Testis (tissue), 3 donors: ENCODE measurements around the gene NTM. TPM values are rescaled to one million over a fixed set of nuclear protein-coding genes. Genes with fewer than 3 reads are reported as not detected.

Experiments
- DNase-seq: peaks from one replicate; pipeline ENCODE4 v3.0.0-alpha.2; 2019
- H3K27ac ChIP-seq, 2 donors: fragments of 200-600 bp; sonication (generic); one replicate each; pipeline ENCODE4 v1.5.1; 2019
- H3K27me3 ChIP-seq: fragments of 200-600 bp; sonication (generic); one replicate; pipeline ENCODE4 v1.5.1; 2019
- H3K36me3 ChIP-seq: fragments of 200-600 bp; sonication (generic); one replicate; pipeline ENCODE4 v1.5.1; 2017; ENCODE audit warnings: low read depth; ENCODE audit errors: missing control alignments
- H3K4me1 ChIP-seq: fragments of 200-600 bp; sonication (generic); one replicate; pipeline ENCODE4 v1.5.1; 2019
- H3K4me3 ChIP-seq, 2 donors: fragments of 200-600 bp; sonication (generic); one replicate each; pipeline ENCODE4 v1.5.1; 2017 to 2019
- H3K9me3 ChIP-seq: fragments of 200-600 bp; sonication (generic); one replicate; pipeline ENCODE4 v1.5.1; 2017
- POLR2A ChIP-seq: fragments of 450-650 bp; IDR thresholded peaks from one replicate; pipeline ENCODE4 v1.6.1; 2017; ENCODE audit warnings: antibody characterized with exemption, mild to moderate bottlenecking, moderate library complexity
- WGBS, 2 donors: methylation state at CpG; one replicate each; pipeline ENCODE4 v1.1.5; 2018; 5-methylcytosine and 5-hydroxymethylcytosine counted together
- intact Hi-C: fragments of 100-400 bp; cut with DNase I; formaldehyde crosslinking; loops from one replicate; pipeline ENCODE4 v1.15.1; 2023; ENCODE audit warnings: low total_unique reads
- polyA plus RNA-seq: library from polyadenylated mRNA; stranded (reverse); fragments of 350-450 nt; fragmentation: Illumina TruSeq; extraction: RNeasy Lipid Tissue Mini Kit (QIAGEN cat#74804); gene quantifications from one replicate; pipeline ENCODE4 v1.2.3, GENCODE V29; 2014; ENCODE audit warnings: low read depth, low replicate concordance; ENCODE audit not compliant: insufficient read depth
- total RNA-seq, 2 donors: library from RNA; depleted of rRNA; stranded (reverse); fragments of >200 nt; gene quantifications; one replicate each; pipeline ENCODE4 v1.2.3, GENCODE V29; 2016
- TF ChIP-seq, protein P1 (sequence below), 3 experiments: fragments of 450-650 bp in 2 of 3; fragments of 200-600 bp in 1 of 3; sonication (generic) in 1 of 3; IDR thresholded peaks; one replicate each; pipeline ENCODE4 v1.5.1; 2016 to 2019; ENCODE audit warnings: antibody characterized with exemption in 3 of 3, mild to moderate bottlenecking in 2 of 3, moderate library complexity in 1 of 3

NTM gene
- total and polyA plus RNA-seq, 3 donors from 2014 or later: 1.7 to 4.5 (median 1.8) TPM

GRCh38 chr11:131349368-131350086 is 20.9 kb upstream of the NTM start:
- intact Hi-C loops: no loop called here
- no peak for TF ChIP-seq POLR2A
- TF ChIP-seq, protein P1, sequence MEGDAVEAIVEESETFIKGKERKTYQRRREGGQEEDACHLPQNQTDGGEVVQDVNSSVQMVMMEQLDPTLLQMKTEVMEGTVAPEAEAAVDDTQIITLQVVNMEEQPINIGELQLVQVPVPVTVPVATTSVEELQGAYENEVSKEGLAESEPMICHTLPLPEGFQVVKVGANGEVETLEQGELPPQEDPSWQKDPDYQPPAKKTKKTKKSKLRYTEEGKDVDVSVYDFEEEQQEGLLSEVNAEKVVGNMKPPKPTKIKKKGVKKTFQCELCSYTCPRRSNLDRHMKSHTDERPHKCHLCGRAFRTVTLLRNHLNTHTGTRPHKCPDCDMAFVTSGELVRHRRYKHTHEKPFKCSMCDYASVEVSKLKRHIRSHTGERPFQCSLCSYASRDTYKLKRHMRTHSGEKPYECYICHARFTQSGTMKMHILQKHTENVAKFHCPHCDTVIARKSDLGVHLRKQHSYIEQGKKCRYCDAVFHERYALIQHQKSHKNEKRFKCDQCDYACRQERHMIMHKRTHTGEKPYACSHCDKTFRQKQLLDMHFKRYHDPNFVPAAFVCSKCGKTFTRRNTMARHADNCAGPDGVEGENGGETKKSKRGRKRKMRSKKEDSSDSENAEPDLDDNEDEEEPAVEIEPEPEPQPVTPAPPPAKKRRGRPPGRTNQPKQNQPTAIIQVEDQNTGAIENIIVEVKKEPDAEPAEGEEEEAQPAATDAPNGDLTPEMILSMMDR (IDR thresholded peaks at IDR 0.05): no peak
- Histone ChIP-seq H3K4me1 (no peaks in the 10 kb centered on the region), H3K9me3 (no peaks in the 10 kb centered on the region), H3K4me3 (no peak overlapping the region), H3K27me3 (no peaks in the 10 kb centered on the region), H3K27ac (no peak overlapping the region), H3K36me3 (no peaks in the 10 kb centered on the region)
- no peak for DNase-seq
- WGBS, 2 donors: 73 to 83% methylated on average over 11 of the region's 11 CpGs

- TF ChIP-seq, protein P1 (IDR thresholded peaks at IDR 0.05): no peak
- no peak for TF ChIP-seq POLR2A
- no peak overlapping the region for H3K4me3 ChIP-seq
- H3K4me1 ChIP-seq: no peaks in the 10 kb centered on the region
- 77 to 82% methylated on average over 9 of the region's 9 CpGs for WGBS, 2 donors
- no peak overlapping the region for H3K27ac ChIP-seq
- H3K27me3 ChIP-seq: no peaks in the 10 kb centered on the region
- no peaks in the 10 kb centered on the region for H3K9me3 ChIP-seq
- intact Hi-C loops: no loop called here
- no peaks in the 10 kb centered on the region for H3K36me3 ChIP-seq
- no peak for DNase-seq
Measured at GRCh38 chr11:131350872-131351271, 19.5 kb upstream of the NTM start.

GRCh38 chr11:131351848-131352247 is 18.6 kb upstream of the NTM start:
- H3K4me3 ChIP-seq: no peak overlapping the region
- no peak for TF ChIP-seq POLR2A
- TF ChIP-seq, protein P1 (IDR thresholded peaks at IDR 0.05): no peak
- H3K9me3 ChIP-seq: no peaks in the 10 kb centered on the region
- H3K36me3 ChIP-seq: no peaks in the 10 kb centered on the region
- 43 to 60% methylated on average over 1 of the region's 1 CpG for WGBS, 2 donors
- intact Hi-C loops: no loop called here
- H3K4me1 ChIP-seq: no peaks in the 10 kb centered on the region
- H3K27me3 ChIP-seq: no peaks in the 10 kb centered on the region
- H3K27ac ChIP-seq: no peak overlapping the region
- no peak for DNase-seq

DNA sequence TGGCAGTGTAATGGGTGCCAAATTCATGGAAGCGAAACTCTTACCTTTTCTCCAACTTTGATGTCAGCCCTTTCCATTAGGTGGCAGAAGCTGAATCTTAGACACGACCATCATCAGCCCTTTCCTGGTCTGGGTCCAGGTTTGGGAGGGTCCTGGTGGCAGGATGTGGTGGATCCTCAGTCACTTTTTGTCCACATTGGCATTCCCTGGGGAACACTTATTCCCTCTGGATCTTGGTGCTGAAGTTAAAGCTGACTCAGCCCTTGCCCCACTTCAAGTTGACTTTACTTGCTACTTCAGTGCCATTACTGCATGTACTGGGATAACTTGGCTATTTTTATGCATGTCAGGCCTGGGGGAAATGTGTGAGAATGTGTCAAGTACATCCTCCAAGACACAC is 16.6 kb upstream of the NTM start:
- TF ChIP-seq POLR2A: no peak
- TF ChIP-seq, protein P1 (IDR thresholded peaks at IDR 0.05): no peak
- DNase-seq: no peak
- no peaks in the 10 kb centered on the region for H3K27me3 ChIP-seq
- intact Hi-C loops: no loop called here
- H3K9me3 ChIP-seq: no peaks in the 10 kb centered on the region
- 68 to 81% methylated on average over 2 of the region's 2 CpGs for WGBS, 2 donors
- H3K36me3 ChIP-seq: no peaks in the 10 kb centered on the region
- H3K4me1 ChIP-seq: no peaks in the 10 kb centered on the region
- H3K4me3 ChIP-seq: no peak overlapping the region
- no peak overlapping the region for H3K27ac ChIP-seq

- intact Hi-C loops: no loop called here
- no peaks in the 10 kb centered on the region for H3K4me1 ChIP-seq
- no peak overlapping the region for H3K27ac ChIP-seq
- TF ChIP-seq, protein P1 (IDR thresholded peaks at IDR 0.05): no peak
- no peak for TF ChIP-seq POLR2A
- no peaks in the 10 kb centered on the region for H3K36me3 ChIP-seq
- no peaks in the 10 kb centered on the region for H3K9me3 ChIP-seq
- 38 to 64% methylated on average over 5 of the region's 5 CpGs for WGBS, 2 donors
- no peak overlapping the region for H3K4me3 ChIP-seq
- no peak for DNase-seq
- no peaks in the 10 kb centered on the region for H3K27me3 ChIP-seq
Measured at GRCh38 chr11:131354251-131354701, 16.1 kb upstream of the NTM start.
